HG03045 (cell line): ENCODE data around the gene FBF1.
"Not testable (repeated sequence)": the region's sequence is repeated elsewhere in the genome, so short reads cannot be mapped to it uniquely, and the experiment has no call there.

Experiments
- ATAC-seq: cut with Tn5 transposase; IDR thresholded peaks from one replicate; pipeline ENCODE4 v1.9.1; 2021; ENCODE audit warnings: mild to moderate bottlenecking, moderate library complexity; ENCODE audit not compliant: unreplicated experiment

The FBF1 gene

DNA sequence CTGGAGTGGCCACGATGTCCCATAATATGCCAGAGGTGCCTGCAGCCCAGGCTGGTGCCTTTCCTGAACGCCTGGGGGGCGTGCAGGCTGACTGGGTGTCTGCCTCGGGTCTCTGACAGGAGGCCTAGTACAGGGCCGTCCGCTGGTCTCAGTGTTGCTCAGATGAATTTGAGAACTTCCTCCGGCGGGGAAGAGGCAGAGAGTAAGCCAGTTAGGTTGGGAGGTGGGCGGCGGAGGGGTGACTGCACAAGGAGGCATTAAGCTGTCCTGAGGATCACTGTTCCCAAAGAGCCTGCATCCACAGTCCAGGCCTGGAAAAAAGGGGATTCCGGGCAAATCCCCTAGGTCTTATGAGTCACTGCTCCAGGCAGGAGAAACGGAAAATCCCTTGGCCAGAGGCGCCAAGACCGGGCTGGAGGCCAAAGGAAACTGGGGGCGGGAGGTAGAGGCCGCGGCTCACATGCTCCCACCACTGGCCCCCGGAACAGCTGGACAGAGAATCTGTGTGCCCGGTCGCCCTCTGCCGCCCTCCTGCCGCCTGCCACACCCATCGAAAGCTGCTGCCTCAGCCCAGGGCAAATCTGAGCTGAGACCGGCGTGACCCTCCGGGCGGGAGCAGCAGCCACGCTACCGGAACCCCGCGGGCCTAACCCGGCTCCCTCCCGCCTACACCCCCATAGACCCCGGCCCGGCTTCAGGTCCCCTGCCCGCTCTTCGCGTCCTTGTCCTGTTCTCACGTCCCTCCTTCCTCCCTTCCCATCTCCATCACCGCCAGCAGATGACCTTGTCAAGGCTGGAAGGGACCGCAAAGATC lies 63.7 kb downstream of the FBF1 start:
- ATAC-seq, result no peak

DNA sequence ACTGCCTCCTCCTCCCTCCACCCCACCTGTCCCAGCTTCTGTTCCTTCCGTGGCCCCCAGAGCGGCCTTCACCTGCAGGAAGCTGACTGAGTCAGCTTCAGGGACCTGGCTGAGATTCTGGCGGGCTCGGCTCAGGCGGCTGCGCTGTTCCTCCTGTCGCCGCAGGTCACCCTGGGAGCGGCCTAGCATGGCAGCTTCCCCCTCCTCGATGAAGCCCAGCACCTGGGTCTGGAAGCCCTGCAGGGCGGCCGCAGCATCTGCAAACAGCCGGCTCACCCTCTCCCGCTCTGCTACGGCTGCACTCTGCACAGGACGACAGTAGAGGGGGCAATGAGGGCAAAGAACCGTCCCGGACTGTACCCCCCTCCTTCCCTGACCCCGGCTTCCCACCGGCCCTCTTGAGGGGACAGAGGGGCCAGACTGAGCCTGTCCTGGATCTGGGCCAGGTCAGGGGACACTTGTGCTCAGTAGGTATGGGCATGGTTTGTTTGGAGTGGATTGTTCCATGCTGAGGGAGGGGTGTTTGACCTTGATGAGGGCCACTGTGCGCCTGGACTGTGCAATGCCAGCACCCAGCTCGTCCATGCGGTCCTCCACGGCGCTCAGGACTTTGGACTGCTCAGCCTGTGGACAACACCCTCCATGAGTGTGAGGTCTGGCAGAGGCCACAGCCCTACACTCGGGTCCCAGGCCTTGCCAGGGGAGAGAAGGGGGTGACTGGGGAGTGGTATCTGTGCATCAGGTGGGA lies 64.5 kb downstream of the FBF1 start:
- ATAC-seq, result no peak

DNA sequence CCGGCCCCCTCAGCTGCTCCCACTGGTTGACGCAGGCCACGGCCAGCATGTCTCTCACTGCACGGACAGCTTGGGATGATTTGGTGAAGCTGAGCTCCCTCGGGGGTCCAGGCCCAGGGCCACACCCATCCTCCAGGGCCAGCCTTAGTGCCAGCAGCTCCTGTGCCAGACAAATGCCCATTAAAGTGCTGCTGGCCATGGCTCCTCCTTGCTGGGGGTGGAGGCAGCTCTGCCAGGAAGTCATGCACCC lies 65.0 kb downstream of the FBF1 start:
- no peak for ATAC-seq

DNA sequence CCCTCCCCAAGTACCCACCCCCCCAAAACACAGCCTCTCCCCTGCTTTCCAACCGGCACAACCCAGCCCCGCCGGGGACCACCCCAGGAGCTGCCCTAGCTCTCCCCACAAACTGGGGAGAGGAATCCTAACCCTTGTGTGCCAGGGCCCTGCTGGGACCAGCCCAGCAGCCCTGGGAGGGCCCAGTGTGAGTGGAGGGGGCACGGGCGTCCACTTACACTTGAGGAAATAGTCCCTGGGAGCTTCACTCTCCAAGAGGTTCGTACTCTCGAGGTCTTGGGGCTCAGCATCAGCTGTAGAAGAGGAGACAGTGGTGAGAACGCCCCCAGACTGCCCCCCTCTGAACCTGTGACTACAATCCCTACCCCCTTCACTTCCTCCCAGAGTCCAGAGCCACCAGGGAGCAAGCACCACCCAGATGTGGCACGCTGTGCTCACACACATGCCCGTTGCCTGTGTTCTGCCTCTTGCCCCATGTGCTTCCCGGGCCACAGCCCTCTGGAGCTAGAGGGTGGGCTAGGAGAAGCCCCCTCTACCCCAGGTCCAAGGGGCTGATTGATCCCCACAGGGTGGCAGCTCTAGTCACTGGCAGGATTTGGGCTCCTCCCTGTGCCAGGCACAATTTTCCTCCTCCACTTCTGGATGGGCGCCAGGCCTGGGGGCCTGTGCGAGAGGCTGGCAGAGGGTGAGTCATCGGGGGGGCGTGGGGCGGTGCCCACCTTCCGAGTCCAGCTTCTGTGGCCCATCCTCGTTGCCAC lies 65.5 kb downstream of the FBF1 start:
- no peak for ATAC-seq

DNA sequence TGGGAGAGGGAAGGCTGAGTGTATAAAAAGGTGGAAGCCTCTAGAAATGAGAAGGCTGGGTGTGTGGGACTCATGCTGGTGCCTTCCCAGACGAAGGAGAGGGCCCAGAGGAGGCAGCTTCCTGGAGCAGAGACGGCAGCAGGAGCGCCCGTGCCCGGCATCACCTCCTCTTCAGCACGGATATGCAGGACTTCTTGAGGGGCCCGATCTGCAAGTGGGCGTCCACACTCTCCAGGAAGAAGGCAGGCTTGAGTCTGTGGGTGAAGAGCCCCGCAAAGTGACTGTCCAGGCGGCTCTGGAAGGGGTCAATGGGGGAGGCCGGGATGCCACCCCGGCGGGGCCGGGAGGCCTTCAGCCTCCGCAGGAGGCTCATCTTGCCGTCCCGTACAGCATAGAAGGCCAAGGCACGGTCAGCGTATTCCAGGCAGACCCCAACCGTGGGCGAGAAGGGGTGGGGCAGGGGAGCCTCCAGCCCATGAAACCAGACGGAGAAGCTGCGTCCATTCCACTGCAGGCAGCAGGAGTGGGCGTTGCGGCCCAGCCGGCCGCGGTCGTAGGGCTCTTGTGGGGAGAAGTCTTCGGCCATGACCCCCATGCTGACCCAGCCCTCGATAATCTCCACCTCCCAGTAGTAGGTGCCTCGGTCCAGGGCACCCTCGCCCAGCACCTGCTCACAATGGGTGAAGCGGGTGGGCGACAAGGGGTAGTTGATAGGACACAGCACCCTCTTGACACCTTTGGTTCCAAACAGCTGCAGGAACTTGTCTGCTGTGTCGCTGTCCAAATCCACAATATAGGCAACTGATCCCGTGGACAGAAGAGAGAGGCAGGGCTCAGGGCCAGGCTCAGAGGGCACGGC lies 66.3 kb downstream of the FBF1 start:
- no peak for ATAC-seq

DNA sequence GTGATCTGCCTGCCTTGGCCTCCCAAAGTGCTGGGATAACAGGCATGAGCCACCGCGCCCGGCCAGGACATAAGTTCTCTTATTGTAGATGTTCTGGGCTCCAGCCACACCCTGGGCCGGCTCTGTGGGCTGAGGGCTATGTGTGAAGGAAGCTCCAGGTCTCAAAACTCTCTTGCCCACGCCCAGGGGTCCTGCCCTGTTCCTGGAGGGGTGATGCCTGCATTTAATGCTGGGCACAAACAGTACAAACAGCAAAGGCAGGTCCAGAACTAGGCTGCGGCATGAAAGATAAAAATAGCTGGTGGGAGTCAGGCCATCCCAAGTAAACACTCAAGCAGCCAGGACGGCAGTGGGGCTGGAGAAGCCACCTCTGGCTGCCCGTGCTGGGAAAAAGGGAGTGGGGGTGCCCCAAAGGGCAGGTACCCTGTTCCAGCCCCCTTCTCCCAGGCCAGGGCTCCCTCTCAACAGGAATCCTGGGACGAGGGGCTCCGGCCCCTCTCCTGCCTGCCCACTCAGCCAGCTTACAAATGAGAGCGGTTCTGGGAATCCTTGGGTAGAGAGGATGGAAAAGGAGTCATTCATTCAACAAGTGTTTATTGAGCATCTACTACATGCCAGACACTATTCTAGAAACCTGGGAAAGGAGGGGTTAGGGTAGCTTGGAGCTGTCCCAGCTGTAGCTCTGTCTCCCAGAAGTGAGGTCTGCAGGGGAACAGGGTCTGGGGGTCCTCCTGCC lies 67.1 kb downstream of the FBF1 start:
- no peak for ATAC-seq

DNA sequence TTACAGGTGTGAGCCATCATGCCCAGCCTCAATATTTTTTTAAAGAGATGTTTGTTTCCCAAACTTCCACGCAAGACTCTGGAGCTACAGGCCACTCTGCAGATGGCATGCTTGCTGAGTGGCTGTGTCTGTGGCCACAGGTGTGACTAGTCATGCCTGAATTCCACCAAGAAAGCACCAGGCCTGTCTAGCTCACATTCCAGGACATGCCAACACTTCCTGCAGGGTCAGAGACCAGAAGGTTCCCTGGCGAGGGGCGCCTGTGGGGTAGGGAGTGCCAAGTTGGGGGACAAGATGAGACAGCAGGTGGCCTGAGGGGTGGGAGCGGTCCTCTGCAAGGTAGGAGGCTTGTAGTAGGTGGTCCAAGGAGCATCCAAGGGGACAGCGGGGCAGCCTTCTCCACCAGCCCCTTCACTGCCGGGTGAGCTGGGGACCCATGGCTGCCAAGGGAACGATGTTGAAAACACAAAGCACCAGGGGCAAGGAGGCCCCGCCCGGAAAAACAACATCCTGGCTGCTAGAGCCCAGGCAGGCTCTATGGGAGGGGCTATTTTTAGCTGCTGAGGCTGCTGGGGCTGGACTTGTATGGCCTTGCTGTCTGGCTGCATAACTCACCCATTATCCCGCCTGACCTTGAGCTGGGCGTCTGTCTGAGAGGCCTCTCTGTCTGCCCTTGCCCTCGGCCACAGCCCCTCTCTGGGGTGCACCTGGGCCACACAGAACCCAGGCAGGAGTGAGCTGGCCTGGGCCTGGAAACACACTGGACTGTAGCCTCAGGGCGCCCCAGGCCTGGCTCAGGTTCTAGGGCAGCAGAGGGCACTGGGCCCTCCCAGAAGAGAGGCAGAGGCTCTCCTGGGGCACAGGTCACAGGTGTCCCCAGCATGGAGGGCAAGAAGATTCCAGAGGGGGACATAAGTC lies 68.1 kb downstream of the FBF1 start:
- no peak for ATAC-seq

DNA sequence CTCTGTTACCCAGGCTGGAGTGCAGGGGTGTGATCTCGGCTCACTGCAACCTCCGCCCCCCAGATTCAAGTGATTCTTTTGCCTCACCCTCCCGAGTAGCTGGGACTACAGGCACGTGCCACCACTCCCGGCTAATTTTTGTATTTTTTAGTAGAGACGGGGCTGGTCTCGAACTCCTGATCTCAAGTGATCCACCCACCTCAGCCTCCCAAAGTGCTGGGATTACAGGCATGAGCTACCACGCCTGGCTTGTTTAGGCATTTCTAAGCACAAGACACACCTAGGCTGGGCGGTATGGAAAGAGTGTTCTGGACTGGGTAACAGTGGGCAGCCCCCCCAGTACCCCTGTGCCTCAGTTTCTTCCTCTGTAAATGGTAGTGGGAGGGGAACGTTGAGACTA lies 70.6 kb downstream of the FBF1 start:
- not testable (repeated sequence) for ATAC-seq

DNA sequence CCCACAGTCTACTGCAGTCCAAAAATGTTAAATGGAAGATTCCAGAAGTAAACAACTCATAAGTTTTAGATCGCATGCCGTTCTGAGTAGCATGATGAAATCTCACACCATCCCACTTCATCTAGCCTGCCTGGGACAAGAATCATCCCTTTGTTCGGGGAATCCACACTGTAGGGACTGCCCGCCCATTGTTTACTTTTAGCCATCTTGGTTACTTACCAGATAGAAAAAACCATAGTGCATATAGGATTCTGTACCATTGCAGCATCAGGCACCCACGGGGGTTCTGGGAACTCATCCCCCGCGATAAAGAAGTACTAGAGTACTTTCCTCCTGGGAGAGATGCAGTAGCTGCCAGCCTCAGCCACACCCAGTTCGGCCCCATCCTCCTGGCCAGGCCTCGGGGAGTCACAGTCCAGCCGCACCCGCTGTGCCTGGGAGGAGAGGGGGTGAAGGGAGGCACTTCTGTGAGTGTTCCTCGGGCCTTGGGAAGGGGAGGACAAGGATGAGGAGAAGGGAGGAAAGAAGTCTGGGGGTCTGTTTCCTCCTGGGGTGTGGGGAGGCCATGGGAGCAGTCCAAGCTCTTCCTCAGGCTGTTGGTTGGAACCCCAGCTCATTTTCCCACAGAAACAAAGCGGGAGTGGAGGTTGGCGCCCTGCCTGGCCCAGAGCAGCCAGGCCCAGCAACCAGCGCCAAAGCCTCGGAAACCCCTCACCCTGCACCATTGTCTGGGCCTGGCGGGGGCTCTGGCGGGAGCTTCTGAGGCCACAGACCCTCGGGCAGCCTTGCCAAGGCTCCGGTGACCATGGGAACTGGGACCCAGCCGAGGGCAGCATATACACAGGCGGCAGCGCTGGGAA lies 71.3 kb downstream of the FBF1 start:
- no peak for ATAC-seq

DNA sequence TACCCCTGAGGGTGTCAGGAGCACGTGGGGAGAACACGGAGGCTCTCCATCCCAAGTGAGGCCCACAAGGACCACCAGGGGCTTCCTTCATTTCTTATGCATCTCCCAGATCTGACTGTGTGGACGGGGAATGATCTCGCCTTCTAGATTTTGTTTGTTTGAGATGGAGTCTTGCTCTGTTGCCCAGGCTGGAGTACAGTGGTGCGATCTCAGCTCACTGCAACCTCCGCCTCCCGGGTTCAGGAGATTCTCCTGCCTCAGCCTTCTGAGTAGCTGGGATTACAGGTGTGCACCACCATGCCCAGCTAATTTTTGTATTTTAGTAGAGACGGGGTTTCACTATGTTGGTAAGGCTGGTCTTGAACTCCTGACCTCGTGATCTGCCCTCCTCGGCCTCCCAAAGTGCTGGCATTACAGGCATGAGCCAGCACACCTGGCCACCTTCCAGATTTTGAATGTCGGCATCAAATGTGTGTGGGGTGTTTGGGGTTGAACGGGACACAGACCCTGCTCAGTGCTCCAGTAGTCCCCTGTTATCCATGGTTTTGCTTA lies 72.0 kb downstream of the FBF1 start:
- not testable (repeated sequence) for ATAC-seq

DNA sequence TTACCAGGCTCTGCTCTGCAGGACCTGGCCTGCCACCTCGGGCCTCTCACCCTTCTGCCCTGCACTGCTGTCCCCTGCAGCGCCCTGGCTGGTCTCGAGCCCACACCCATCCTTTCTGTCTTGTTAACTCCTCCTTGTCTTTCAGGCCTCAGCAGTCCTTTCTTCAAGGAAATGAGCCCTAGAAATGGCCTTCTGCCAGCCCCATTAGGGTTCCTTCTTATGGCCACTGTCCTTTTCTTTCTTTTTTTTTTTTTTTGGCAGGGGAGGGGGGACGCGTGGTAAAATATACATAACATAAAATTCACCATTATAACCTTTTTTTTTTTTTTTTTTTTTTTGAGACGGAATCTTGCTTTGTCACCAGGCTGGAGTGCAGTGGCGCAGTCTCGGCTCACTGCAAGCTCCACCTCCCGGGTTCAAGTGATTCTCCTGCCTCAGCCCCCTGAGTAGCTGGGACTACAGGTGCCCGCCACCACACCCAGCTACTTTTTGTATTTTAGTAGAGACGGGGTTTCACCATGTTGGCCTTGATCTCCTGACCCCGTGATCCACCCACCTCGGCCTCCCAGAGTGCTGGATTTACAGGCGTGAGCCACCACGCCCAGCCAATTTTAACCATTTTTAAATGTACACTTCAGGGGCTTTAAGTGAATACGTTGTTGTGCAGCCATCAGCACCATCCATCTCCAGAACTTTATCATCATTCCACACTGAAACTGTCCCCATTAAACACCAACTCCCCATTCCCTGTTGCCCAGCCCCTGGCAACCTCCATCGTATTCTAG lies 75.2 kb downstream of the FBF1 start:
- not testable (repeated sequence) for ATAC-seq

DNA sequence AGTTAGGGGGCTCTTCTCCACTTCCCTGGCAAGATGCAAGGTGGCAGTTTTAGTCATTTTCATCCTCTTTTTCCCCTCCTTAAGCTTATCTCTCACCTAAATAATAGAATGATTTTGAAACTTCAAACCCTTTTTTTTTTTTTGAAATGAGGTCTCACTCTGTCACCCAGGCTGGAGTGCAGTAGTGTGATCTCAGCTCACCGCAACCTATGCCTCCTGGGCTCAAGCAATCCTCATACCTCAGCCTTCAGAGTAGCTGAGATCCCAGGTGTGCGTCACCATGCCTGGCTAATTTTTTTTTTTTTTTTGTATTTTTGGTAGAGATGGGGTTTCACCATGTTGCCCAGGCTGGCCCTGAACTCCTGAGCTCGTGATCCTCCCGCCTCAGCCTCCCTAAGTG lies 76.0 kb downstream of the FBF1 start:
- ATAC-seq, result peak; percentile 9

DNA sequence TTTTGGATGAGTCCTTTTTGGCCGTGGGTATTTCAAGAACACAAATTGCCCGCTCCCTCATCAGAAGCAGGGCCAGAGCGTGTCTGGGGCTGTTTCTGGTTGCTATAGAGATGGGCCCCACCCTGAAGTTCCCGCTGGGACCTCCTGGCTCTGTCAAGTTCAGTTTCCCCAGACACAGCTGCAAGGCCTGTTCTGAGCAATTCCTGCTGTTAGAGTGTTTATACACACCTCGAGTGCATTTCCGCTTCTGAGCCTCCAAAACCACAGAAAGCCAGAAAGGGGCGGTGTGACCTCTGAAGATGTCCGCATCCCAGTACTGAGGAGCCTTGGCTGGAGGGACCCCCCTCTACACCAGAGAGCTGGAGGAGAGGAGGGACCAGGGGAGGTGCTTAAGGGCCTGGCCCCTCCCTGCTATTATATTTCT lies 76.4 kb downstream of the FBF1 start:
- ATAC-seq, result peak; percentile 82

DNA sequence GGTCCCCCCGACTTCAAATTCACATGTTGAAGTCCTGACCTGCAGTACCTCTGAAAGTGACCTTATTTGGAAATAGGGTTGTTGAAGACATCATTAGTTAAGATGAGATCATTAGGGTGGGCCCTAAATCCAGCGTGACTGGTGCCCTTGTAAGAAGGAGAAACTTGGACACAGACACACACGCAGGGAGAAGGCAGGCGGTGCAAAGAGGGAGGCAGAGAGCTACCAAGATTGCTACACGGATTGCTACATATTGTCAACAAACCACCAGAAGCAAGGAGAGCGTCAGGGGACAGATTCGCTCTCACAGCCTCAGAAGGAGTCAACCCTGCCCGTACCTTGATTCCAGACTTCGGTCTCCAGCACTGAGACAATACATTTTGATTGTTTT lies 78.9 kb downstream of the FBF1 start:
- no peak for ATAC-seq
